ENCODE measurements around the gene RARS2. TPM values are rescaled to one million over a fixed set of nuclear protein-coding genes. Genes with fewer than 3 reads are reported as not detected.

Gene RARS2
- total and polyA plus RNA-seq, 4 donors, result 15.6 to 40.5 (median 24.4) TPM

DNA sequence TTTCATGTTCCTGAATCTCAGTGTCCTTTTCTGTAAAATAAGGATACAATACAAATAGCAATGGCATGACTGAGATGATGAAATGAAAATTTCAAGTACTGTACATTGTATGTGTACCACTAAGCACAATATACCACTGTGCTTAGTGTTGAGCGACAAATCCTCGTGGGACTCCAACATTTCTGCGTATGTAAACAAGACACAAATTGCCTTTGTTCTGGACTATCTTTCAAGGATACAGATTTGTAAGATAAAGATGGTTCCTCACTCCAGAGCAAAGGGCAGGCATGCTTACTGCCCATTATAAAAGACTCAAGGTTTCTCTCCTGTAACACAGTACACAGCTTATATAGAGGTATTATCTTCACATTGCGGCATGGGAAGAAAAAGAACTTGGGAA is 6.0 kb downstream of the RARS2 start:
- H3K27ac ChIP-seq (ENCODE audit: low read depth in 1 of 2, low read length in 1 of 2), result no peak overlapping the region
- peaks cover 0 to 19% (median 6%) of the 10 kb centered on the region in 5 donors for H3K4me1 ChIP-seq (ENCODE audit: control insufficient read depth in 5 of 5, insufficient read depth in 5 of 5, low read length in 5 of 5)
- 84 to 90% methylated on average over 4 of the region's 4 CpGs for WGBS, 2 donors
- TF ChIP-seq, protein P1, sequence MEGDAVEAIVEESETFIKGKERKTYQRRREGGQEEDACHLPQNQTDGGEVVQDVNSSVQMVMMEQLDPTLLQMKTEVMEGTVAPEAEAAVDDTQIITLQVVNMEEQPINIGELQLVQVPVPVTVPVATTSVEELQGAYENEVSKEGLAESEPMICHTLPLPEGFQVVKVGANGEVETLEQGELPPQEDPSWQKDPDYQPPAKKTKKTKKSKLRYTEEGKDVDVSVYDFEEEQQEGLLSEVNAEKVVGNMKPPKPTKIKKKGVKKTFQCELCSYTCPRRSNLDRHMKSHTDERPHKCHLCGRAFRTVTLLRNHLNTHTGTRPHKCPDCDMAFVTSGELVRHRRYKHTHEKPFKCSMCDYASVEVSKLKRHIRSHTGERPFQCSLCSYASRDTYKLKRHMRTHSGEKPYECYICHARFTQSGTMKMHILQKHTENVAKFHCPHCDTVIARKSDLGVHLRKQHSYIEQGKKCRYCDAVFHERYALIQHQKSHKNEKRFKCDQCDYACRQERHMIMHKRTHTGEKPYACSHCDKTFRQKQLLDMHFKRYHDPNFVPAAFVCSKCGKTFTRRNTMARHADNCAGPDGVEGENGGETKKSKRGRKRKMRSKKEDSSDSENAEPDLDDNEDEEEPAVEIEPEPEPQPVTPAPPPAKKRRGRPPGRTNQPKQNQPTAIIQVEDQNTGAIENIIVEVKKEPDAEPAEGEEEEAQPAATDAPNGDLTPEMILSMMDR (IDR thresholded peaks at IDR 0.05; ENCODE audit: control extremely low read depth, extremely low read depth), result no peak
- H3K9me3 ChIP-seq (ENCODE audit: control insufficient read depth in 4 of 4, insufficient read depth in 3 of 4, low read length in 3 of 4), result no peaks in the 10 kb centered on the region
- H3K4me3 ChIP-seq, result no peak overlapping the region
- H3K36me3 ChIP-seq (ENCODE audit: control insufficient read depth in 4 of 4, insufficient read depth in 4 of 4, low read length in 4 of 4), result peaks cover 3 to 12% (median 9%) of the 10 kb centered on the region in 4 donors
- no peak overlapping the region for H3K9ac ChIP-seq (ENCODE audit: insufficient read depth in 1 of 2, low read length in 2 of 2)
- DNase-seq (no peak), ATAC-seq (ENCODE audit: insufficient read depth, low FRiP score) (no peak)
- H3K27me3 ChIP-seq (ENCODE audit: control insufficient read depth in 3 of 3, insufficient read depth in 3 of 3, low read length in 2 of 3), result no peaks in the 10 kb centered on the region

DNA sequence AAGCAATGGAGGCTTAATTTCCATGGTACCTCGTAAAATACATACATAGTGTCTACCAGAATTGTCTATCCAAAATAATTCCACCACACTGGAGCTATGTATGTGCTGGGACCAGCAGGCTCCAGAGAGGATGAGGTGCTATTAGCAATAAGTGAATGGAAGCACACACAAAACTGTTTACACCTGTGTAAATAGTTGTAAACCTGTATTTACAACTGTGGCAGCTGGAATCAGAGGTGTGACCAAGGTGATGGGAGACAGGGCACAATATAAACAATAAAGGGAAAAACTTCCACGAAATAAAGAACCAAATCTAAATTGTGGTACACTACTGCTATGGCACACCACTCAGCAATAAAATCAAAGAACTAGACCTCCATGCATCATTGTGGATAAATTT is 14.4 kb downstream of the RARS2 start:
- ATAC-seq (ENCODE audit: insufficient read depth, low FRiP score), result no peak
- H3K27me3 ChIP-seq (ENCODE audit: control insufficient read depth in 3 of 3, insufficient read depth in 3 of 3, low read length in 2 of 3), result no peaks in the 10 kb centered on the region
- no peak overlapping the region for H3K27ac ChIP-seq (ENCODE audit: low read depth in 1 of 2, low read length in 1 of 2)
- WGBS, 2 donors, result 85 to 88% methylated on average over 2 of the region's 2 CpGs
- TF ChIP-seq, protein P1 (IDR thresholded peaks at IDR 0.05; ENCODE audit: control extremely low read depth, extremely low read depth), result no peak
- no peak overlapping the region for H3K4me3 ChIP-seq
- peaks cover 0 to 23% (median 5%) of the 10 kb centered on the region in 5 donors for H3K4me1 ChIP-seq (ENCODE audit: control insufficient read depth in 5 of 5, insufficient read depth in 5 of 5, low read length in 5 of 5)
- H3K9me3 ChIP-seq (ENCODE audit: control insufficient read depth in 4 of 4, insufficient read depth in 3 of 4, low read length in 3 of 4), result no peaks in the 10 kb centered on the region
- no peak overlapping the region for H3K9ac ChIP-seq (ENCODE audit: insufficient read depth in 1 of 2, low read length in 2 of 2)
- no peak for DNase-seq
- H3K36me3 ChIP-seq (ENCODE audit: control insufficient read depth in 4 of 4, insufficient read depth in 4 of 4, low read length in 4 of 4), result peaks cover 0 to 4% (median 2%) of the 10 kb centered on the region in 4 donors

GRCh38 chr6:87574237-87574804 is 15.5 kb downstream of the RARS2 start:
- TF ChIP-seq, protein P1 (IDR thresholded peaks at IDR 0.05; ENCODE audit: control extremely low read depth, extremely low read depth), result no peak
- no peak for ATAC-seq (ENCODE audit: insufficient read depth, low FRiP score)
- Histone ChIP-seq H3K36me3 (ENCODE audit: control insufficient read depth in 4 of 4, insufficient read depth in 4 of 4, low read length in 4 of 4) (peaks cover 0 to 5% (median under 1%) of the 10 kb centered on the region in 4 donors), H3K9me3 (ENCODE audit: control insufficient read depth in 4 of 4, insufficient read depth in 3 of 4, low read length in 3 of 4) (no peaks in the 10 kb centered on the region), H3K27ac (ENCODE audit: low read depth in 1 of 2, low read length in 1 of 2) (no peak overlapping the region), H3K4me1 (ENCODE audit: control insufficient read depth in 5 of 5, insufficient read depth in 5 of 5, low read length in 5 of 5) (peaks cover 0 to 23% (median 5%) of the 10 kb centered on the region in 5 donors), H3K27me3 (ENCODE audit: control insufficient read depth in 3 of 3, insufficient read depth in 3 of 3, low read length in 2 of 3) (no peaks in the 10 kb centered on the region), H3K4me3 (no peak overlapping the region), H3K9ac (ENCODE audit: insufficient read depth in 1 of 2, low read length in 2 of 2) (no peak overlapping the region)
- WGBS, 2 donors, result 47 to 48% methylated on average over 2 of the region's 2 CpGs
- no peak for DNase-seq

Data from lung (tissue), 12 donors.